Activated CD8-positive, alpha-beta memory T cell treated with anti-CD3 and anti-CD28 coated beads, Interleukin-2, amount 50 U/mL, for 4 hours (primary cell): ENCODE data around the gene MAPRE3.

Source experiments
- DNase-seq: peaks from one replicate; pipeline ENCODE4 v3.0.0-alpha.2; 2020

MAPRE3 gene

DNA sequence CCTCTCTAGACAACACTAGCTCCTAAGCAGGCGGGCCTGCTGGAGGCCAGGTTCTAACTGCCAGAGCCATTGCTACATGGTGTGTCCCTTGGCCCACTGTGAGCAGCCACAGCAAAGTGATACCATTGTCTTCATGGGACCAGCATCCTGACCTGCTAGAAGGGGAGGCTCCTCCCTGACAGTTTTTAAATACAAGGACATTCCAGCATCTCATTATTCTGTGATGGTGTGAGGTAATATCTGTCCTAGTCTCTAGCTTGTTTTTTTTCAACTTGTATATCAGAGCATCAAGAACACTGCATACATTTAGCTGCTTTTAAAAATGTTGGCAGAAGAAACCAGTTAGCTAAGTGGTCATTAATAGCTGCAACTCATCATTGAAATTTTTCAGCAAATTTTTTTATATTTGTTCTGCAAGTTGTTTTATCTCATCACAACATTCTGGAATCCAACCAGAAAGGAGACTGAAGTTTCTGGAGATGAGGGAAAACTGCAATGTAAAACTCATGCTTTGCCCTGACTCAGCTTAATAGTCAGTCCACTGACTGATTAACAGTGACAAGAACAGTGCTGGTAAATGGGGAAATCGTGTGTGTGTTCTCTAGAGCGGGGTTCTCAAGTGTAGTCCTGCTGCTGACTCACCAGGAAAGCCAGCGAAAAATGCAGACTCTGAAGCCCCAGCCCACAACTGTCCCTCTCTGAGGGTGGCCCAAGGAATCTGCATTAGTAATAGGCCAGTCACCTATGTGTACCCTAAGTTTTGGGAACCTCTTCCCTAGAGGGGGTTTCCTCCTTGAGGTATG is 17.8 kb downstream of the MAPRE3 start:
- DNase-seq, result no peak

GRCh38 chr2:26989156-26989555 is 18.7 kb downstream of the MAPRE3 start:
- no peak for DNase-seq

- no peak for DNase-seq
Measured at GRCh38 chr2:26991717-26992116, 21.3 kb downstream of the MAPRE3 start.

DNA sequence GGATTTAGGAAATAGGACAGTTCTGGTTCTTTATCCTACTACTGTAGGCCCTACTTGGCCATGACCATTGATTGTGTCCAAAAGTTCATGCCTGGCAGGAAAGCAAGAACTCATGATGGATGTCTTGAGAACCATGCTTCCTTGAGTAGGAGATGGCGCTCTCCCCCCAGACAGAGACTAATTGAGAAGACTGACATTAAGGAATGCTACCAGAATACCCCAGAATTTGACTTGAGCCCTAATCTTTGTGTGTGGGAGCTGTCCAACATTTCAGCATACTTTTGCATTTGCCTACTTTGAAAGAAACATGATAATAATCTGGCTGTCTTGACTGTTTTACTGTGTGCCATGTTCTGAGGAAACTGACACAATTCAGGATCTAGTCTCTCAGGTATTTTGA is 23.3 kb downstream of the MAPRE3 start:
- DNase-seq, result no peak

GRCh38 chr2:26994983-26995382 is 24.5 kb downstream of the MAPRE3 start:
- no peak for DNase-seq

- no peak for DNase-seq
Measured at GRCh38 chr2:26997394-26997793, 27.0 kb downstream of the MAPRE3 start.

DNA sequence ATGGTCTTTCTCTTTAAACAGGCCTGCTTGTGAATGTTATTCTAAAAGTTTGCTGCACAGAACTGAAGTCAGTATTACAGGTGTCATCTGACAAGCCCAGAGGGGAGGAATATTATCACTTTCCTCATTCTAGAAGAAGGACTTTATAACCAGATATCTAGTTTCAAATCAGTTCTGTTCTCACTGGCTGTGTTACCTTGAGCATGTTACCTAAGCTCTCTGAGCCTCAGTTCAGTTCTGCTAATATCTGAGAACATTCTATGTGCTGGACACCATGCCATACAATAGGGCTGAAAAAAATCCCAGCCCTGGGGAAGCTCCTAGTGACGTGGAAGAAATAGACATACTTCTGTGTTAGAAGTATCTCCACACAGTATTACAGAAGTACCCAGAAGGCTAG is 27.9 kb downstream of the MAPRE3 start:
- no peak for DNase-seq

DNA sequence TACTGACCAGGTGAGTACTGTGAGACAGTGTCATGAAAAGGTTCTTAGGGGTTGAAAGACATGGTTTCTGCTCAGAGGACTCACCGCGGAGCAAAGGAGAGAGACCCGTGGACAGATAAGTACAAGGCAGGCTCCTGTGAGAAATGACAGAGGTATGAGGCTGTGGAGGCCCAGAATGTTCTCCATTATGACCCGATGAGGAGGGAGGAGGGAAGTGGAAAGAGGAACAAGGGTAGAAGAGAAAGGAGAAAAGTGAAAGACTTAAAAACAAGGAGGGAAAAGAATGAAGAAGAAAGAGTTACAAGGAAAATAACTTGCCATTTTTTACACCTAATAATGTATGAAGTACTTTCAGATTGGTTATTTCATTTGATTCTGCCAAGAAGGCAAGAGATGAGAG is 29.8 kb downstream of the MAPRE3 start:
- no peak for DNase-seq

- no peak for DNase-seq
Measured at GRCh38 chr2:27000995-27001394, 30.6 kb downstream of the MAPRE3 start.

DNA sequence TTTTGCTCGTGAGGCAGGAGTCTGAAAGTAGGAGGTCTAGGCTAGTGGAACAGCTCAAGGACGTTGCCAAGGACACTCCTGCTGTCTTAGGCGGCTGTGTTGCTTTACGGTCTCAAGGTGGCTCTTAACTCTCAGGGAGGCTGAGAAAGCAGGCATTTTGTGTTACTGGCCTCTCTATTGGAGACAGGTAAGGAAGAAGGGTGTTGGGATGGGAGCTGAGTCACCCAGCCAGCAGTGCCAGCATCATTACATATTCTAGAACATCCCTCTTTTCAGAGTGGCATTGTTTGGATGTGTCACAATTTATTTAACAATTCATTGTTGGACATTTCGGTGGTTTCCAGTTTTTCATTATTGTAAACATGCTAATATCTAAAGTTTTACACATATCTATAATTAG is 31.5 kb downstream of the MAPRE3 start:
- DNase-seq, result no peak

DNA sequence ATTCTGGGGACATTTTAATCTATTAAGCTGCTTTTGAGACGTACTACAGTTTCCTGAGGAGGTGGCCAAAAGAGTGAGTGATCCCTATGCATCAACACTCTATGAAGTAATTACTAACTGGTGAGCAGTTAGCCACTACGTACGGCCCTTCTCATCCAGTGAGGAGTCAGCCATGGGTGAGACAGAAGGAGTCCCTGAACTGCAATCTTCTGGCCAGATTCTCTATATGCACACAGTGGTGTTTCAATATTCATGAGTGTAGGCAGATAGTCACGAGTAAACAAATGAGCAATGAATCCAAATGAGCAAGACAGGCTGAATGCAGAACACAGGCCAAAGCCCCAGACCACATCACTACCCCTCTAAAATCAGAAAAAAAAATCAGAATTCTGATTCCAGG is 32.6 kb downstream of the MAPRE3 start:
- no peak for DNase-seq

- DNase-seq, result no peak
Measured at GRCh38 chr2:27003857-27004256, 33.4 kb downstream of the MAPRE3 start.

- DNase-seq, result no peak
Measured at GRCh38 chr2:27006602-27007415, 36.4 kb downstream of the MAPRE3 start.

DNA sequence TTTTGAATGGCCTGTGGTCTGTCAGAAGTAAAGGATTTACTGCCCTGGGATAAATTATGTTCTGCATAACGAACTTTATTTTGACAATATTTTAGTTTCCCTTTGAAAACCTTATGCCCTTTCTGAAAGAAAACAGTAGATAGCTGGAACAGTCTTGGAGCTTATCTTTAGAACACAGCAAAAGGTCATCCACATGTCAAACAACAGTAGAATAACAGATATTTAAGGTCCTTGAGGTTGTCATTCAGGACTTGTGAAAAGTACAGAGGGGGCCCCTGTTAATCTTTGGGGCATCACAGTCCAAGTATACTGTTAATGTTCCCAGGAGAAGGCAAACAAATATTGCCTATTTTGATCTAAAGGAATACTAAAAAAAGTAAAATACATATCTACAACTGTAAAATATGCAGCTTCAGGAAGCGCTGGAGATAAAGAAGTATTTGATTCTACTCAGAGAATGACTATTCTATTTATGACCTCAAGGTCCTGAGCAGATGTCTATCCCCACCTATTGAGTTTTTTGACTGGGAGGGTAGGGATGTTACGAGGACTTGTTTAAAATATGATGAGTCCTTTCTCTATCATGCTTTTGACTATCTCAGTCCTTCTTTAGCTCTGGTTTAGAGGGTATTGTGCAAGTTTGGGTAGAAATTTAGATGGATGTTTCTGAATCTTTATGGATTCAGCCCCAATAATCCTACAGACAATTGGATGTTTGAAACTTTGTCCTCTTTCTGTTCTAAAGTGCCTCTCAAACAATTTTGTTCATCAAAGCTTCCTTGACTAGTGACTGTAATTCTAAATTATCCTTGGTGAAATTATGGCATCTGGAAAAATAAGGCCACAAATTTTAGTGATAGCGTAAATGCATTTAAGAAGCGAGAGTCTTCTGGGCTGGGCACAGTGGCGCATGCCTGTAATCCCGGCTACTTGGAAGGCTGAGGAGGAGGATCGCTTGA is 37.3 kb downstream of the MAPRE3 start:
- DNase-seq, result no peak

DNA sequence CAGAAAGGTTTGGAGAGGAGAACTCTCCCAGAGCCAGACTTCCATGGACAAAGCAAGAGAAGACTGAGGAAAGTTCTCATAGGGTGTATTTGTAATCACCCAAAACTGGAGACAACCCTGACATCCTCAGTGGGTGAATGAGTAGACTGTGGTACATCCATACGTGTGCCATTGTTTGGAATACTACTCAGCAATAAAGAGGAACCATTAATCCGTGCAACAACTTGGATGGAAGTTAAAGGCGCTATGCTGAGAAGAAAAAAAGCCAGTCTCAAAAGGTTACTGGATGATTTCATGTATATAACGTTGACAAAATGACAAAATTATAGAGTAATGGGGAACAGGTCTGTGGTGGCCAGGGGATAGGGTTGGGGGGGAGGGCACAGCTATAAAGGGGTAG is 38.2 kb downstream of the MAPRE3 start:
- no peak for DNase-seq

DNA sequence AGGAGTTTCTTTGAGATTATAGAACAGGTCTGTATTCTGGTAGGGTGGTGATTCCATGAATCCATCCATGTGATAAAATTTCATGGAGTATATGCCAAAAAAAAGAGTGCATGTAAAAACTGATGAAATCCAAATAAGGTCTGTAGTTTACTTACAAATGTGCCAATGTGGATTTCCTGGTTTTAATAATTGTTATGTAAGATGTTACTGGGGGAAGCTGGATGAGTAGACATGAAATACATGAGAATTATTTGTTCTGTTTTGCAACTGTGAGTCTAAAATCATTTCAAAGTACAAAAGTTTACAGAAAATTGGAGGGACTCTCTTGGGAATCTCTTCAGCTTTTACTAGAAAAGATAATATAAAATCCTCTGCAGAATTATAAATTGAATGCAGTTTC is 38.6 kb downstream of the MAPRE3 start:
- no peak for DNase-seq

DNA sequence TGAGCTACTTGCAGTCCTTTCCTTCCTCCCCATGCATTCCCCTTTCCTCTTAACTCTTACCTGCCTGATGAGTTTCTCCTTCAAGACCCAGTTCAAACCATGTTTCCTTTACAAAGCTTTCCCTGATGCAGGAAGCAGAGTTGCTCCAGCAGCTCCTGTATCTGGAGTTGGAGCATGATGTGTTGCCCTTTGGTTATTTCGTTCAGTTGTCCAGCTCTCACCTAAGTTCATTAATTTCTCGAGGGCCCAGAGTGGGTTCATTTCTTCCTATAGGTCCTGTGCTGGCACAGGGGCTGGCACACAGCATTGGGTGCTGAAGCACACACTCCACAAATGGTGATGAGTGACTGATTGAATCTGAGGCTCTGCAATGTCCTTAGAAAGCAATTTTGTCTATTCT is 39.3 kb downstream of the MAPRE3 start:
- DNase-seq, result no peak

- no peak for DNase-seq
Measured at GRCh38 chr2:27010139-27010538, 39.7 kb downstream of the MAPRE3 start.

- no peak for DNase-seq
Measured at GRCh38 chr2:27013738-27014137, 43.3 kb downstream of the MAPRE3 start.

DNA sequence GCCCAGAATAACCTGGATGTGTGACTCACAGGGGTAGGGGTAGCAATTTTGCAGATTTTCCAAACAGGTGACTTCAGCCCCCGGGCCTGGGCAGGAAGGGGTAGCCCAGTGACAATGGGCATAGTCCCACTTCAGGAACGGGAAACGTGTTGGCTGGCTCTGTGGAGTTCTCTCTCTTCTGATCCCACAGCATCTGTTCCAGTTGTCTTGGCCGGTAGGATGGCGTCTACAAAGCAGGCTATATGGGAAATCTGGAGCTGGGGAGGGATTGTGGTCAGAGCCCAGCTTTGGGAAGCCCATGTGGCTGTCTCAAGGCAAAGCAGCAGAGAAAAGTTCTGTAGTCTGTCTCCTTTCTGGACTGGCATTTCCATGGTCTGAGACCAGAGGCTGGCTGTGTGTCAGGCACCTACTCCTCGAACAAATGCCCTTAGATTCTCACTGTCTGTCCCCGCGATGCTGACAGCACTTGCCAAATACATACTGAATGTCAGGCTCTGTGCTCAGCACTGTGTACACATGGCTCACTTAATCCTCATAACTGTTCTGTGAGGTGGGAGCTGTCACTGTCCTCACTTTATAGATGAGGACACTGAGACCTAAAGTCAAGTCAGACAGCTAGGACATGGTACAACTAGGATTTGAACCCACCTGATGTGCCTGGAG is 44.5 kb downstream of the MAPRE3 start:
- DNase-seq, result no peak

GRCh38 chr2:27016801-27017325 is 46.4 kb downstream of the MAPRE3 start:
- peak; percentile 46 for DNase-seq

DNA sequence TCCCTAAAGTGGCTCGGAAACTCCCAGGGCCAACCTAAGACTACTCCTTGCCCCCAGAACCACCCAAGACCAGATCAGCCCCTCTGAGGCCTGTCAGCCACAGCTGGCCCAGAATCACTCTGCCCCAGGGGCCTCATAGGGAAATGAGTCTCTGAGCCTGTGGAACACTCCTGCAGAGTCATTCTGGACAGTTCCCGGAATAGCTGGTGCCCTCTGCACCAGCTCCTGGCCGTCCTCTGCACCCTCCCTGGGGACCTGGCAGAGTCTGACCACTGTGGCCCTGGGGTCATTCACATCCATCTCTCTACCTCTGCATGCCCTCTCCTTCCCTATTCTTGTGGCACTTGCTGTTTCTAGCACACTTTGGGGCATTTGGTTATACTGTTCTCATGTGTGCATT is 47.7 kb downstream of the MAPRE3 start:
- DNase-seq, result no peak
